ENCODE data around the gene KSR1. TPM values are rescaled to one million over a fixed set of nuclear protein-coding genes. Genes with fewer than 3 reads are reported as not detected.

The KSR1 gene
- total RNA-seq, 6 donors from 2014 or later: 23.0 to 94.3 (median 60.9) TPM

DNA sequence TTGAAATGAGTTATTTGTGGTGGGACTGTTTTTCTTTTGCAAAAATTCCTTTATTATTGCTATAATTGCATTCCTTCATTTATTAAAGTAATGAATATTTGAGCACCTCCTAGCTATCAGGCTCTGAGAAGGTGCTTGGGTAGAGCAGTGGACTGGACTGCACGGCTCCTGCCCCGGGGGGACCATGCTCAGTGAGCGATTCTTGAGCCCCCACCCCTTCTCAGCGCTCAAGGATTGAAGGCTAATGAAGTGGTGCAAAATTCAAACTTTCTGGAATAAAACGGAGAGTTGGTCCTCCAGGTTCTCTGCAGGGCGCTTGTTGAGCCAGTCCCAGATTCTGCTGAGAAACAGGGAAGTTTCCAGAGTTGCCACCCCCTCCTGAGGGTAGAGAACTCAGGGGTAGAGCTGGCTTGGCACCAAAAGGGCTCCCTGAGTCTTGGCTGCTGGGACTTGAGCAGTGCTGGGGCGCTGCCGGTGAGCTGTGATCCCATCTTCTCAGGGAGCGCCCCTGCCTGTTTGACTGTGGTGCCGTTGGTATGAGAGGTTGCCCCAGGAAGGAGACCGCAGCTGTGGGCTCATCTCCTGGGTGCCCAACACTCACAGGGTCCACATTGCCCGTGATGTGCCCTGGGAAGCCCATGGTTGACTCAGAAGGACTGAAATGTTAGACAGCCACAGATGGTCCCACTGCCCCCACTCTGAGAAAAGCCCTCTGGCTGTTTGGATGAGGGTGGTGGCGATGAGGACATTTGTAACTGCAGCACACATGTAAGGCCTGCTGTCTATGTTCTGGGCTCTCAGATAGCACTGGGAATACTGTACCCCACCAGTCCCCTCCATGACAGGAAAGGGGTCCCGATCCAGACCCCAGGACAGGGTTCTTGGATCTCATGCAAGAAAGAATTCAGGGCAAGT lies 20.0 kb downstream of the KSR1 start:
- H3K27me3 ChIP-seq: no peaks in the 10 kb centered on the region
- H3K36me3 ChIP-seq: no peaks in the 10 kb centered on the region
- 86 to 95% methylated on average over 6 to 14 of the region's 14 CpGs for WGBS, 2 donors
- DNase-seq (no peak), ATAC-seq (ENCODE audit: low FRiP score in 2 of 2) (no peak)
- no peaks in the 10 kb centered on the region for H3K9me3 ChIP-seq
- H3K4me3 ChIP-seq: no peak overlapping the region
- H3K4me1 ChIP-seq: peaks cover 15 to 43% (median 22%) of the 10 kb centered on the region in 4 donors
- TF ChIP-seq EP300 (IDR thresholded peaks at IDR 0.05): no peak
- TF ChIP-seq POLR2A (IDR thresholded peaks at IDR 0.05): no peak
- TF ChIP-seq POLR2AphosphoS5 (IDR thresholded peaks at IDR 0.05): no peak
- TF ChIP-seq, protein P1, sequence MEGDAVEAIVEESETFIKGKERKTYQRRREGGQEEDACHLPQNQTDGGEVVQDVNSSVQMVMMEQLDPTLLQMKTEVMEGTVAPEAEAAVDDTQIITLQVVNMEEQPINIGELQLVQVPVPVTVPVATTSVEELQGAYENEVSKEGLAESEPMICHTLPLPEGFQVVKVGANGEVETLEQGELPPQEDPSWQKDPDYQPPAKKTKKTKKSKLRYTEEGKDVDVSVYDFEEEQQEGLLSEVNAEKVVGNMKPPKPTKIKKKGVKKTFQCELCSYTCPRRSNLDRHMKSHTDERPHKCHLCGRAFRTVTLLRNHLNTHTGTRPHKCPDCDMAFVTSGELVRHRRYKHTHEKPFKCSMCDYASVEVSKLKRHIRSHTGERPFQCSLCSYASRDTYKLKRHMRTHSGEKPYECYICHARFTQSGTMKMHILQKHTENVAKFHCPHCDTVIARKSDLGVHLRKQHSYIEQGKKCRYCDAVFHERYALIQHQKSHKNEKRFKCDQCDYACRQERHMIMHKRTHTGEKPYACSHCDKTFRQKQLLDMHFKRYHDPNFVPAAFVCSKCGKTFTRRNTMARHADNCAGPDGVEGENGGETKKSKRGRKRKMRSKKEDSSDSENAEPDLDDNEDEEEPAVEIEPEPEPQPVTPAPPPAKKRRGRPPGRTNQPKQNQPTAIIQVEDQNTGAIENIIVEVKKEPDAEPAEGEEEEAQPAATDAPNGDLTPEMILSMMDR (IDR thresholded peaks at IDR 0.05): no peak
- no peak overlapping the region for H3K27ac ChIP-seq

DNA sequence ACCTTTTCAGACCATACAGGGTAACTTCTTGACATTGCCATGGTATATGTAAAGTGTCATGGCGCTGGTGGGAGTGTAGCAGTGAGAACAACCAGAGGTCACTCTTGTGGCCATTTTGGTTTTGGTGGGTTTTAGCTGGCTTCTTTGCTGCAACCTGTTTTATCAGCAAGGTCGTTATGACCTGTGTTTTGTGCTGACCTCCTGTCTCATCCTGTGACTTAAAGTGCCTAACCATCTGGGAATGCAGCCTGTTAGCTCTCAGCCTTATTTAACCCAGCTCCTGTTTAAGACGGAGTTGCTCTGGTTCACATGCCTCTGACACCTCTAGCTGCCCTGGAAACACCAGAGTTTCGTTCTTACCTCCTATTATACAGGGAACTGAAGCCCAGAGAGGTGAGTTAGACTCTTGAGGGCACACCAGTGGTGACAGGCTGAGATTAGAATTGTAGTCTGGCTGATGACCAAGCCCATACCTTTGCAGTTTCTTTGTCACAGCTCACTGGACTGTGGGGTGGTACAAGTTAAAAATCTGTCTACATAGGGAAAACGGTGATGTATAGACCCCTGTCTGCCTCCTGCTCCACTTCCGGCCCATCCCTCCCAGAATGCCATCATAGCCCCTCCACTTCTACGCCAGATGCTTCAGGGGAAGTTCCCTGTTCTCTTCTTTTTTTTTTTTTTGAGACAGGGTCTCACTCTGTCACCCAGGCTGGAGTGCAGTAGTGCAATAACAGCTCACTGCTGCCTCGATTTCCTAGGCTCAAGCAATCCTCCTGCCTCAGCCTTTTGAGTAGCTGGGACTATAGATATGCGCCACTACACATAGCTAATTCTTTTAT lies 21.0 kb downstream of the KSR1 start:
- no peaks in the 10 kb centered on the region for H3K9me3 ChIP-seq
- TF ChIP-seq EP300 (IDR thresholded peaks at IDR 0.05): no peak
- no peak for TF ChIP-seq POLR2A (IDR thresholded peaks at IDR 0.05)
- TF ChIP-seq, protein P1 (IDR thresholded peaks at IDR 0.05): no peak
- TF ChIP-seq POLR2AphosphoS5 (IDR thresholded peaks at IDR 0.05): no peak
- H3K36me3 ChIP-seq: no peaks in the 10 kb centered on the region
- no peak for ATAC-seq (ENCODE audit: low FRiP score in 2 of 2)
- H3K27me3 ChIP-seq: no peaks in the 10 kb centered on the region
- no peak overlapping the region for H3K27ac ChIP-seq
- DNase-seq: no peak
- H3K4me1 ChIP-seq: peaks cover 13 to 32% (median 19%) of the 10 kb centered on the region in 4 donors
- 77 to 83% methylated on average over 9 of the region's 9 CpGs for WGBS, 2 donors
- H3K4me3 ChIP-seq: no peak overlapping the region

DNA sequence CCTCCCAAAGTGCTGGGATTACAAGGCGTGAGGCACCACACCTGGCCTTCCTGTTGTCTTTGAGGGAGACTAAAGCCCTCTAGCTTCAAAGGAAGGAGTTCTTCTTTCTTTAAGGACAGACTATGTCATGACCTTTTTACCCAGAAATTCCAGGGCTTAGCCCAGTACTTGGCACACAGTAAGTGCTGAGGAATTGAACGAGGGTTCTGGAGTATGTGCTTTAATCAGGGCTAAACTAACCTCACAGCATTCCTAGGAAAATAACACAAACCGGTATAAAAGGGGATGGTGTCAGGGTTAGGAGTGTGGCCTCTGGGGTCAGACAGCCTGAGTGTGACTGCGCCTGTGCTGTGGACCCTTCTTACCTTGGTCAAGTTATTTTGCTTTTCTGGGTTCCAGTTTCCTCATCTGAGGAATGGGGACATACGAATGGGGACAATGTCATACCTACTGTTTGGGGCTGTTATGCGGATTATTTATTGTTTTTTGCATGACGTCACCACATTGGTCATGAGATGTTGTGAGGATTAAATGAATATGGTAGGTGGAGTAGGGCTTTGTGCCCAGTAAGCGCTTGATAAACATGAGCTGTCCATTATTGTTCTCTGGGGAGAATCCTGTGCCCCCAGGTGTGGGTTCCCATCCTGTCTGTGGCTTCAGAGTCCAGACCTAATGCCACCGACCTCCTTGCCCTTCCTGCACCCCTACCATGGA lies 21.9 kb downstream of the KSR1 start:
- Histone ChIP-seq H3K4me3 (no peak overlapping the region), H3K9me3 (no peaks in the 10 kb centered on the region), H3K27ac (no peak overlapping the region), H3K36me3 (no peaks in the 10 kb centered on the region), H3K4me1 (peaks cover 12 to 26% (median 17%) of the 10 kb centered on the region in 4 donors), H3K27me3 (no peaks in the 10 kb centered on the region)
- no peak for TF ChIP-seq EP300 (IDR thresholded peaks at IDR 0.05)
- TF ChIP-seq, protein P1 (IDR thresholded peaks at IDR 0.05): no peak
- 85 to 90% methylated on average over 9 of the region's 9 CpGs for WGBS, 2 donors
- DNase-seq (no peak), ATAC-seq (ENCODE audit: low FRiP score in 2 of 2) (no peak)

DNA sequence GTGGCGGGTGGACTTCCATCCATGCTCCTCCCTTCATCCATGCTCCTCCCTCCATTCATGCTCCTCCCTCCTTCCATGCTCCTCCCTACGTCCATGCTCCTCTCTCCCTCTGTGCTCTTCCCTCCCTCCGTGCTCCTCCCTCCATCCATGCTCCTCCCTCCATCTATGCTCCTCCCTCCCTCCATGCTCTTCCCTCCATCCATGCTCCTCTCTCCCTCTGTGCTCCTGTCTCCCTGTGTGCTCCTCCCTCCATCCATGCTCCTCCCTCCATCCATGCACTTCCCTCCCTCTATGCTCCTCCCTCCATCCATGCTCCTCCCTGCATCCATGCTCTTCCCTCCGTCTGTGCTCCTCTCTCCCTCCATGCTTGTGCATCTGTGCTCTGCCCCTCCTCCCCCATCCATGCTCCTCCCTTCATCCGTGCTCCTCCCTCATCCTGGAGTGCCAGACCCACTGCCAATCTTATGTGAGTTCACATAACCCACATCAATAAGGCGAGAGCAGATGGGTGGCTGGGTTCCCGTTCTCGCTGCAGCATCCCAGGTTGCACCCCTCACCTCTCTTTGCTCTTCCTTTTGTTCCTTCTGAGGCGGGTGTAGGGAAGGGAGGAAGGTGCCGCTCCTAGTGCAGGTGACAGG lies 22.8 kb downstream of the KSR1 start:
- Histone ChIP-seq H3K27ac (no peak overlapping the region), H3K4me3 (no peak overlapping the region), H3K9me3 (no peaks in the 10 kb centered on the region), H3K27me3 (no peaks in the 10 kb centered on the region), H3K4me1 (peaks cover 3 to 17% (median 11%) of the 10 kb centered on the region in 4 donors), H3K36me3 (no peaks in the 10 kb centered on the region)
- WGBS, 2 donors: 94 to 95% methylated on average over 10 of the region's 10 CpGs
- ATAC-seq (ENCODE audit: low FRiP score in 2 of 2) (no peak), DNase-seq (no peak)
- no peak for TF ChIP-seq POLR2AphosphoS5 (IDR thresholded peaks at IDR 0.05)
- TF ChIP-seq, protein P1 (IDR thresholded peaks at IDR 0.05): no peak
- no peak for TF ChIP-seq EP300 (IDR thresholded peaks at IDR 0.05)
- TF ChIP-seq POLR2A (IDR thresholded peaks at IDR 0.05): no peak

All from upper lobe of left lung (tissue), 6 donors.